ENCODE data around the gene MBP.

- TF ChIP-seq POLR2AphosphoS5 (IDR thresholded peaks at IDR 0.05; ENCODE audit: borderline replicate concordance, low read depth, low read length) = no peak
- TF ChIP-seq EZH2 (IDR thresholded peaks at IDR 0.05) = no peak
- TF ChIP-seq FOXP2 (optimal IDR thresholded peaks at IDR 0.05; ENCODE audit: control extremely low read depth, extremely low read length, insufficient read depth) = no peak
Observed at GRCh38 chr18:77108821-77109647, 23.5 kb downstream of the MBP start.
